GM19438 (cell line): ENCODE data around the gene RPL18.
A peak's percentile ranks its signal among the peaks of the same experiment; 100 is the strongest.

Experiments used
- ATAC-seq: cut with Tn5 transposase; IDR thresholded peaks from one replicate; pipeline ENCODE4 v1.9.1; 2021; ENCODE audit warnings: low read depth; ENCODE audit not compliant: unreplicated experiment

The RPL18 gene

GRCh38 chr19:48631225-48631624, 12.2 kb upstream of the RPL18 start:
- no peak for ATAC-seq

GRCh38 chr19:48630296-48631063, 11.5 kb upstream of the RPL18 start:
- no peak for ATAC-seq

GRCh38 chr19:48629599-48630295, 10.8 kb upstream of the RPL18 start:
- no peak for ATAC-seq

GRCh38 chr19:48629297-48629598, 10.3 kb upstream of the RPL18 start:
- ATAC-seq, result no peak

GRCh38 chr19:48628486-48629296, 9.7 kb upstream of the RPL18 start:
- no peak for ATAC-seq

- no peak for ATAC-seq
Measured at GRCh38 chr19:48627865-48628314, 8.9 kb upstream of the RPL18 start.

- no peak for ATAC-seq
Measured at GRCh38 chr19:48627201-48627864, 8.4 kb upstream of the RPL18 start.

- no peak for ATAC-seq
Measured at GRCh38 chr19:48625891-48626327, 6.9 kb upstream of the RPL18 start.

GRCh38 chr19:48624791-48625723, 6.1 kb upstream of the RPL18 start:
- ATAC-seq, result no peak

- ATAC-seq, result peak; percentile 59
Measured at GRCh38 chr19:48624067-48624594, 5.2 kb upstream of the RPL18 start.

- no peak for ATAC-seq
Measured at GRCh38 chr19:48623556-48624066, 4.6 kb upstream of the RPL18 start.

GRCh38 chr19:48619692-48620585, 961 bp upstream of the RPL18 start:
- no peak for ATAC-seq

GRCh38 chr19:48618278-48618915, 581 bp downstream of the RPL18 start:
- ATAC-seq, result no peak

- ATAC-seq, result no peak
Measured at GRCh38 chr19:48617146-48617937, 1.6 kb downstream of the RPL18 start.

- ATAC-seq, result no peak
Measured at GRCh38 chr19:48616491-48617056, 2.4 kb downstream of the RPL18 start.

- ATAC-seq, result no peak
Measured at GRCh38 chr19:48616041-48616436, 2.9 kb downstream of the RPL18 start.
